GM12878 (cell line): ENCODE results near the gene TFF1. TPM values are rescaled to one million over a fixed set of nuclear protein-coding genes. Genes with fewer than 3 reads are reported as not detected.

Experiments used
- ATAC-seq: fragments of 200-7000 bp; cut with Tn5 transposase; 3 replicates; pipeline ENCODE4 v1.9.1; 2020; ENCODE audit warnings: mild to moderate bottlenecking, moderate library complexity
- BruUV-seq: library from RNA; stranded (reverse); fragments of 400-500 nt; replicated peaks from 2 replicates; lab custom pipeline; 2021; lab: Mats Ljungman, UMichigan
- CTCF ChIA-PET: fragments of 300-600 bp; sonication (Branson Sonifier 250); formaldehyde crosslinking; extraction: SDS; loops from one replicate; lab custom pipeline; 2021; ENCODE audit warnings: inconsistent platforms; lab: Yijun Ruan, JAX
- POLR2A ChIA-PET: fragments of 350-600 bp; formaldehyde crosslinking; extraction: SDS; loops from one replicate; lab custom pipeline; 2021; ENCODE audit warnings: inconsistent platforms; lab: Charles Lee
- RAD21 ChIA-PET: fragments of 300-600 bp; sonication (Branson Sonifier 250); formaldehyde crosslinking; loops from one replicate; lab custom pipeline; 2023; ENCODE audit warnings: antibody characterized with exemption; ENCODE audit not compliant: unreplicated experiment; lab: Charles Lee
- SMC1A ChIA-PET: fragments of 300-600 bp; sonication (Branson Sonifier 250); formaldehyde crosslinking; loops from one replicate; lab custom pipeline; 2023; ENCODE audit not compliant: unreplicated experiment, uncharacterized antibody; lab: Charles Lee
- DNase-seq: peaks from one replicate; pipeline ENCODE4 v3.0.0-alpha.2; 2011; ENCODE audit warnings: low read depth, low spot score
- FAIRE-seq: peaks from 3 replicates; lab custom pipeline; 2011; peaks lifted over from hg19 to GRCh38; lab: Jason Lieb, UNC
- H2AFZ ChIP-seq: 2 replicates; pipeline ENCODE4 v1.6.0; 2011; ENCODE audit warnings: low read depth, low read length, control low read depth; ENCODE audit not compliant: control insufficient read depth
- H3K27ac ChIP-seq: 2 replicates; pipeline ENCODE4 v1.5.1; 2011; ENCODE audit warnings: control low read depth; ENCODE audit not compliant: control insufficient read depth, insufficient read depth
- H3K27me3 ChIP-seq, 2 experiments: replicated peaks in 1 of 2; 2 replicates each; pipeline versions ENCODE4 v1.6.0 to v1.6.1; 2011; ENCODE audit warnings: low read length in 1 of 2; ENCODE audit not compliant: control insufficient read depth in 2 of 2, insufficient read depth in 2 of 2
- H3K36me3 ChIP-seq, 2 experiments: 2 replicates each; pipeline ENCODE4 v1.5.1; 2011; ENCODE audit warnings: low read length in 1 of 2; ENCODE audit not compliant: control insufficient read depth in 2 of 2, insufficient read depth in 2 of 2
- H3K4me1 ChIP-seq: 2 replicates; pipeline ENCODE4 v1.6.1; 2011; ENCODE audit warnings: mild to moderate bottlenecking, low read length, moderate library complexity, mixed read lengths; ENCODE audit not compliant: control insufficient read depth, insufficient read depth
- H3K4me2 ChIP-seq: 2 replicates; pipeline ENCODE4 v1.6.0; 2011; ENCODE audit warnings: control low read depth; ENCODE audit not compliant: control insufficient read depth, insufficient read depth
- H3K4me3 ChIP-seq: fragments of 200-600 bp; sonication (generic); 2 replicates; pipeline ENCODE4 v1.5.1; 2016
- H3K79me2 ChIP-seq: 2 replicates; pipeline ENCODE4 v1.6.0; 2011; ENCODE audit warnings: low read length; ENCODE audit not compliant: control insufficient read depth, insufficient read depth
- H3K9ac ChIP-seq: 2 replicates; pipeline ENCODE4 v1.8.0; 2011; ENCODE audit warnings: low read length, control low read depth, mixed read lengths; ENCODE audit not compliant: control insufficient read depth, insufficient read depth
- H3K9me3 ChIP-seq: replicated peaks from 3 replicates; pipeline ENCODE4 v1.5.1; 2011; ENCODE audit warnings: mild to moderate bottlenecking, low read length; ENCODE audit not compliant: control insufficient read depth, insufficient read depth
- H4K20me1 ChIP-seq: 2 replicates; pipeline ENCODE4 v1.6.0; 2011; ENCODE audit not compliant: control insufficient read depth, insufficient read depth
- ATF3 ChIP-seq: IDR thresholded peaks from 2 replicates; pipeline ENCODE4 v1.6.1; 2011; ENCODE audit warnings: low read depth, mild to moderate bottlenecking, low read length, moderate library complexity, borderline replicate concordance; ENCODE audit errors: extremely low read depth
- CHD4 ChIP-seq: fragments of 200-600 bp; sonication (generic); IDR thresholded peaks from 2 replicates; pipeline ENCODE4 v1.6.1; 2016; ENCODE audit warnings: mild to moderate bottlenecking
- CUX1 ChIP-seq: IDR thresholded peaks from 2 replicates; pipeline ENCODE4 v1.6.1; 2012; ENCODE audit warnings: improper control_type of control experiment, low read depth, low read length; ENCODE audit not compliant: insufficient replicate concordance
- E4F1 ChIP-seq: fragments of 450-650 bp; IDR thresholded peaks from 2 replicates; pipeline ENCODE4 v1.6.1; 2018; ENCODE audit warnings: borderline replicate concordance, mild to moderate bottlenecking; ENCODE audit not compliant: partially characterized antibody
- ELK1 ChIP-seq: IDR thresholded peaks from 2 replicates; pipeline ENCODE4 v1.6.1; 2012; ENCODE audit warnings: low read depth, low read length, improper control_type of control experiment
- EP300 ChIP-seq, 2 experiments: fragments of 150-350 bp in 1 of 2; IDR thresholded peaks; 2 replicates each; pipeline ENCODE4 v1.6.1; 2011 to 2012; ENCODE audit warnings: low read depth in 2 of 2, low read length in 2 of 2, borderline replicate concordance in 1 of 2, improper control_type of control experiment in 1 of 2, inconsistent platforms in 1 of 2; ENCODE audit not compliant: control insufficient read depth in 1 of 2
- HDAC6 ChIP-seq: fragments of 200-600 bp; sonication (generic); IDR thresholded peaks from one replicate; pipeline ENCODE4 v1.8.0; 2017; ENCODE audit warnings: antibody characterized with exemption; ENCODE audit not compliant: unreplicated experiment
- IKZF2 ChIP-seq, 2 experiments: fragments of 450-650 bp; IDR thresholded peaks; 2 replicates each; pipeline ENCODE4 v1.6.1; 2017; ENCODE audit warnings: mild to moderate bottlenecking in 2 of 2, moderate library complexity in 2 of 2
- IRF3 ChIP-seq: fragments of 450-650 bp; IDR thresholded peaks from 2 replicates; pipeline ENCODE4 v1.6.1; 2014; ENCODE audit warnings: mild to moderate bottlenecking
- KAT2A ChIP-seq: conservative IDR thresholded peaks from 2 replicates; pipeline ENCODE4 v1.6.1; 2011; ENCODE audit warnings: low read depth, low read length; ENCODE audit not compliant: control insufficient read depth
- PML ChIP-seq: IDR thresholded peaks from 2 replicates; pipeline ENCODE4 v1.6.1; 2012; ENCODE audit warnings: low read length, inconsistent platforms
- SMAD1 ChIP-seq: fragments of 450-650 bp; IDR thresholded peaks from 2 replicates; pipeline ENCODE4 v1.6.1; 2018; ENCODE audit warnings: mild to moderate bottlenecking, low read depth; ENCODE audit not compliant: partially characterized antibody
- ZNF217 ChIP-seq: fragments of 450-650 bp; IDR thresholded peaks from 2 replicates; pipeline ENCODE4 v1.6.1; 2017; ENCODE audit warnings: antibody characterized with exemption, mild to moderate bottlenecking
- WGBS: methylation state at CpG from one replicate; pipeline ENCODE4 v1.1.6; 2016; ENCODE audit warnings: low lambda C conversion rate; ENCODE audit not compliant: insufficient replicate concordance, insufficient coverage; ENCODE audit errors: missing lambda C conversion rate; 5-methylcytosine and 5-hydroxymethylcytosine counted together
- in situ Hi-C: fragments of 300-500 bp; cut with MboI; formaldehyde crosslinking; loops from 9 replicates; pipeline ENCODE4 v1.14.3; 2018; ENCODE audit warnings: mixed read lengths
- intact Hi-C: fragments of 100-400 bp; cut with micrococcal nuclease; formaldehyde crosslinking; loops from one replicate; pipeline ENCODE4 v1.14.2; 2022; ENCODE audit not compliant: unreplicated experiment
- polyA plus RNA-seq, 11 experiments: library from polyadenylated mRNA; depleted of rRNA in 4 of 11; unstranded in 6 of 11; stranded (reverse) in 5 of 11; fragments of >200 nt; fragmentation: Nextera tagmentation in 4 of 11; fragmentation: Illumina TruSeq in 1 of 11; extraction: Ambion mirVana in 4 of 11; extraction: Trizol in 1 of 11; gene quantifications; 1 replicate in 1 of 11; 2 replicates in 10 of 11; pipeline versions ENCODE4 v1.2.1 to v1.2.3, GENCODE V29; 2011 to 2016; ENCODE audit warnings: inconsistent platforms in 2 of 11, missing spikeins in 2 of 11, low read depth in 1 of 11
- total RNA-seq, 4 experiments: library from RNA; depleted of rRNA in 3 of 4; stranded (reverse); fragments of >200 nt in 3 of 4; fragmentation: Illumina TruSeq in 1 of 4; extraction: Trizol in 1 of 4; gene quantifications; 2 replicates each; pipeline versions ENCODE4 v1.2.1 to v1.2.3, GENCODE V29; 2013 to 2021

Gene TFF1
- total and polyA plus RNA-seq, 10 of the 15 experiments (the other 5 are each of a cell fraction or from before 2014, with no cell fraction given), result 0.13 TPM; not detected in 9

GRCh38 chr21:42401820-42402251 lies 35.5 kb upstream of the TFF1 start:
- Histone ChIP-seq H2AFZ (no peak overlapping the region), H3K4me3 (no peak overlapping the region), H3K27me3 (no peaks in the 10 kb centered on the region), H3K27ac (no peak overlapping the region), H3K4me2 (no peak overlapping the region), H3K79me2 (no peaks in the 10 kb centered on the region), H3K9me3 (peaks cover 5% of the 10 kb centered on the region; the same call in 1 of the 3 replicates), H3K9ac (no peak overlapping the region), H3K4me1 (peaks cover 10% of the 10 kb centered on the region; the same call in 1 of the 2 replicates), H4K20me1 (no peaks in the 10 kb centered on the region), H3K36me3 (no peaks in the 10 kb centered on the region)
- CTCF ChIA-PET, result no interaction called here
- BruUV-seq, result no TSS peak
- in situ Hi-C loops (no loop called here), intact Hi-C loops (loop anchor here (2.0 kb wide), 1 partner anchor 21 kb away; no protein-coding TSS in a partner anchor)
- 100% methylated on average over 2 of the region's 2 CpGs for WGBS
- FAIRE-seq (no peak), DNase-seq (no peak), ATAC-seq (no peak)
- POLR2A ChIA-PET, result interaction anchor here (0.6 to 5.4 kb wide), 3 partner anchors 12 to 24 kb away, joined by 3 to 34 read pairs (median 5); no protein-coding TSS in a partner anchor
- RAD21 ChIA-PET, result interaction anchor here (0.9 to 1.0 kb wide), 2 partner anchors 9 to 21 kb away, joined by 3 to 4 read pairs; no protein-coding TSS in a partner anchor
- SMC1A ChIA-PET, result interaction anchor here (1.2 to 3.3 kb wide), 6 partner anchors 8 to 102 kb away, joined by 3 to 16 read pairs (median 6); partner anchors contain the start of gene TFF1
- TF ChIP-seq HDAC6 (no peak), IRF3 (no peak), PML (no peak), ATF3 (no peak), ZNF217 (no peak), IKZF2 (IDR thresholded peaks at IDR 0.05) (no peak), SMAD1 (no peak), CHD4 (no peak), EP300 (IDR thresholded peaks at IDR 0.05; ENCODE audit: borderline replicate concordance in 1 of 2, control insufficient read depth in 1 of 2, low read depth in 2 of 2, low read length in 2 of 2) (no peak), ELK1 (no peak), E4F1 (no peak), KAT2A (no peak), CUX1 (no peak)
